ENCODE data around the gene AKNAD1. TPM values are rescaled to one million over a fixed set of nuclear protein-coding genes. Genes with fewer than 3 reads are reported as not detected.
A peak's percentile ranks its signal among the peaks of the same experiment; 100 is the strongest.

The AKNAD1 gene
- total RNA-seq, 1 donor from 2014 or later: 0.67 TPM

GRCh38 chr1:108816049-108816893 lies 40.6 kb downstream of the AKNAD1 start:
- DNase-seq (no peak), ATAC-seq (peak; percentile 72)
- H3K27me3 ChIP-seq: no peaks in the 10 kb centered on the region
- TF ChIP-seq CTCF (IDR thresholded peaks at IDR 0.05): no peak
- peak overlapping the region; percentile 80 for H3K27ac ChIP-seq
- H3K4me1 ChIP-seq: no peaks in the 10 kb centered on the region
- intact Hi-C loops (cut with DNase I): no loop called here
- peak overlapping the region; percentile 14 for H3K4me3 ChIP-seq
- H3K9me3 ChIP-seq: no peaks in the 10 kb centered on the region
- peaks cover 10% of the 10 kb centered on the region for H3K36me3 ChIP-seq

- no peaks in the 10 kb centered on the region for H3K27me3 ChIP-seq
- H3K36me3 ChIP-seq: peaks cover 17% of the 10 kb centered on the region
- H3K4me3 ChIP-seq: no peak overlapping the region
- intact Hi-C loops (cut with DNase I): no loop called here
- no peak for TF ChIP-seq CTCF (IDR thresholded peaks at IDR 0.05)
- DNase-seq (no peak), ATAC-seq (no peak)
- peak overlapping the region; percentile 80 for H3K27ac ChIP-seq
- no peaks in the 10 kb centered on the region for H3K9me3 ChIP-seq
- no peaks in the 10 kb centered on the region for H3K4me1 ChIP-seq
Observed at GRCh38 chr1:108815566-108815965, 41.3 kb downstream of the AKNAD1 start.

- TF ChIP-seq CTCF (IDR thresholded peaks at IDR 0.05): no peak
Observed at GRCh38 chr1:108814343-108815125, 42.4 kb downstream of the AKNAD1 start.

GRCh38 chr1:108813326-108813725 lies 43.6 kb downstream of the AKNAD1 start:
- intact Hi-C loops (cut with DNase I): no loop called here
- Histone ChIP-seq H3K4me3 (no peak overlapping the region), H3K36me3 (peaks cover 32% of the 10 kb centered on the region), H3K27ac (no peak overlapping the region), H3K9me3 (no peaks in the 10 kb centered on the region), H3K27me3 (no peaks in the 10 kb centered on the region), H3K4me1 (no peaks in the 10 kb centered on the region)
- DNase-seq (no peak), ATAC-seq (no peak)
- TF ChIP-seq CTCF (IDR thresholded peaks at IDR 0.05): no peak

More at GRCh38 chr1:108814343-108815125, 42.4 kb downstream of the AKNAD1 start:
- Histone ChIP-seq H3K4me3 (no peak overlapping the region), H3K4me1 (no peaks in the 10 kb centered on the region), H3K27ac (peak overlapping the region; percentile 80), H3K36me3 (peaks cover 23% of the 10 kb centered on the region), H3K27me3 (no peaks in the 10 kb centered on the region), H3K9me3 (no peaks in the 10 kb centered on the region)
- DNase-seq (no peak), ATAC-seq (no peak)
- intact Hi-C loops (cut with DNase I): no loop called here

- peaks cover 48% of the 10 kb centered on the region for H3K36me3 ChIP-seq
- no peak overlapping the region for H3K27ac ChIP-seq
- DNase-seq: no peak
- no peak for TF ChIP-seq CTCF (IDR thresholded peaks at IDR 0.05)
- no peaks in the 10 kb centered on the region for H3K9me3 ChIP-seq
- no peak overlapping the region for H3K4me3 ChIP-seq
- no peaks in the 10 kb centered on the region for H3K4me1 ChIP-seq
- no peak for ATAC-seq
- intact Hi-C loops (cut with DNase I): no loop called here
- H3K27me3 ChIP-seq: no peaks in the 10 kb centered on the region
Observed at GRCh38 chr1:108811611-108812010, 45.3 kb downstream of the AKNAD1 start.
